ENCODE data around the gene CLIP1. TPM values are rescaled to one million over a fixed set of nuclear protein-coding genes. Genes with fewer than 3 reads are reported as not detected.

The CLIP1 gene
- total and polyA plus RNA-seq, 2 of the 8 experiments (the other 6 are each of a cell fraction or from before 2014, with no cell fraction given): 19.0 to 27.6 TPM

GRCh38 chr12:122411537-122411936 is 10.9 kb downstream of the CLIP1 start (continued):
- TF ChIP-seq RBBP5 (IDR thresholded peaks at IDR 0.05; ENCODE audit: borderline replicate concordance, low read depth, low read length) (no peak), EGR1 (IDR thresholded peaks at IDR 0.05; ENCODE audit: borderline replicate concordance, low read depth, low read length) (no peak), MAX (IDR thresholded peaks at IDR 0.05) (no peak), MAFK (IDR thresholded peaks at IDR 0.05; ENCODE audit: low read depth, low read length) (no peak), SP1 (IDR thresholded peaks at IDR 0.05; ENCODE audit: low read depth, low read length) (no peak), CREB1 (IDR thresholded peaks at IDR 0.05) (no peak), HDAC2 (IDR thresholded peaks at IDR 0.05; ENCODE audit: borderline replicate concordance in 1 of 2, low read depth in 2 of 2, low read length in 2 of 2) (no peak)

Data from H1 (cell line).